ENCODE data around the gene PROM1.

PROM1 gene

GRCh38 chr4:16110199-16110598, 26.4 kb upstream of the PROM1 start:
- no peak for DNase-seq (ENCODE audit: low spot score)

GRCh38 chr4:16109256-16109655, 25.4 kb upstream of the PROM1 start:
- no peak for DNase-seq (ENCODE audit: low spot score)

GRCh38 chr4:16106956-16107355, 23.1 kb upstream of the PROM1 start:
- no peak for DNase-seq (ENCODE audit: low spot score)

GRCh38 chr4:16104520-16104919, 20.7 kb upstream of the PROM1 start:
- DNase-seq (ENCODE audit: low spot score) = no peak

GRCh38 chr4:16102356-16102755, 18.5 kb upstream of the PROM1 start:
- DNase-seq (ENCODE audit: low spot score) = no peak

- no peak for DNase-seq (ENCODE audit: low spot score)
Measured at GRCh38 chr4:16100833-16101232, 17.0 kb upstream of the PROM1 start.

GRCh38 chr4:16092682-16093319, 9.0 kb upstream of the PROM1 start:
- DNase-seq (ENCODE audit: low spot score) = no peak

- DNase-seq (ENCODE audit: low spot score) = no peak
Measured at GRCh38 chr4:16090096-16090705, 6.4 kb upstream of the PROM1 start.

- no peak for DNase-seq (ENCODE audit: low spot score)
Measured at GRCh38 chr4:16089156-16089555, 5.3 kb upstream of the PROM1 start.

GRCh38 chr4:16088601-16089000, 4.8 kb upstream of the PROM1 start:
- no peak for DNase-seq (ENCODE audit: low spot score)

GRCh38 chr4:16085822-16086221, 2.0 kb upstream of the PROM1 start:
- DNase-seq (ENCODE audit: low spot score) = no peak

- peak; percentile 39 for DNase-seq (ENCODE audit: low spot score)
Measured at GRCh38 chr4:16082426-16083240, 1.2 kb downstream of the PROM1 start.

GRCh38 chr4:16082041-16082425, 1.8 kb downstream of the PROM1 start:
- no peak for DNase-seq (ENCODE audit: low spot score)

GRCh38 chr4:16079046-16079445, 4.8 kb downstream of the PROM1 start:
- no peak for DNase-seq (ENCODE audit: low spot score)

GRCh38 chr4:16078195-16078760, 5.5 kb downstream of the PROM1 start:
- no peak for DNase-seq (ENCODE audit: low spot score)

- no peak for DNase-seq (ENCODE audit: low spot score)
Measured at GRCh38 chr4:16077786-16078185, 6.0 kb downstream of the PROM1 start.

- DNase-seq (ENCODE audit: low spot score) = no peak
Measured at GRCh38 chr4:16075975-16076757, 7.7 kb downstream of the PROM1 start.

GRCh38 chr4:16075061-16075460, 8.8 kb downstream of the PROM1 start:
- DNase-seq (ENCODE audit: low spot score) = no peak

- DNase-seq (ENCODE audit: low spot score) = no peak
Measured at GRCh38 chr4:16072168-16072567, 11.7 kb downstream of the PROM1 start.

- no peak for DNase-seq (ENCODE audit: low spot score)
Measured at GRCh38 chr4:16070203-16070602, 13.6 kb downstream of the PROM1 start.

- DNase-seq (ENCODE audit: low spot score) = no peak
Measured at GRCh38 chr4:16067515-16067914, 16.3 kb downstream of the PROM1 start.

- no peak for DNase-seq (ENCODE audit: low spot score)
Measured at GRCh38 chr4:16066586-16067128, 17.2 kb downstream of the PROM1 start.

All from GM03348 (cell line).